Stimulated activated CD4-positive, alpha-beta T cell treated with anti-CD3 and anti-CD28 coated beads, TNF-alpha, amount 100 ng/mL, for 4 hours (primary cell): ENCODE data around the gene ASMTL.
"Not testable (repeated sequence)": the region's sequence is repeated elsewhere in the genome, so short reads cannot be mapped to it uniquely, and the experiment has no call there.

ENCODE experiments used
- DNase-seq, 3 experiments: peaks; one replicate each; pipeline ENCODE4 v3.0.0-alpha.2; 2020; ENCODE audit warnings: low read depth in 3 of 3

Gene ASMTL

GRCh38 chrX:1405769-1406168 lies 46.9 kb downstream of the ASMTL start:
- DNase-seq = not testable (repeated sequence)

- not testable (repeated sequence) for DNase-seq
These were observed 48.8 kb downstream of the ASMTL start for GRCh38 chrX:1403867-1404266.

DNA sequence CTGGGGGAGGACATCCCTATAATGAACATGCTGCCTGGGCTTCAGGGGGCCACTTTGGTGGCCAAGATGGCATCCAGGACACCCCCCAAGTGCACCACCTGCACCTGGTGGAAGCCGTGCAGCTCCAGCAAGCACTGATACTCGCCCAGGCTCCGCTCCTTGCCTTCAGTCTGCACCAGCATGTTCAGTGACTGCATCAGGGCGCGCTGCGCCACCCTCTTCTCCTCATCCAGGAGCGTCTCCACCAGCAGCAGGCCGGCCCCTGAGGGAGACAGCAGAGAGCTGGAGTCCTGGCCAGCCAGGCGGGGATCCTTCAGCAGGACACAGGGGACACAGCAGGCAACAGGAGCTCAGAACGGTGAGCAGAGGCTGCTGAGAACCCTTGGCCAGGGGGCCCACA lies 49.5 kb downstream of the ASMTL start:
- no peak for DNase-seq

GRCh38 chrX:1401611-1402430 lies 50.9 kb downstream of the ASMTL start:
- no peak for DNase-seq

DNA sequence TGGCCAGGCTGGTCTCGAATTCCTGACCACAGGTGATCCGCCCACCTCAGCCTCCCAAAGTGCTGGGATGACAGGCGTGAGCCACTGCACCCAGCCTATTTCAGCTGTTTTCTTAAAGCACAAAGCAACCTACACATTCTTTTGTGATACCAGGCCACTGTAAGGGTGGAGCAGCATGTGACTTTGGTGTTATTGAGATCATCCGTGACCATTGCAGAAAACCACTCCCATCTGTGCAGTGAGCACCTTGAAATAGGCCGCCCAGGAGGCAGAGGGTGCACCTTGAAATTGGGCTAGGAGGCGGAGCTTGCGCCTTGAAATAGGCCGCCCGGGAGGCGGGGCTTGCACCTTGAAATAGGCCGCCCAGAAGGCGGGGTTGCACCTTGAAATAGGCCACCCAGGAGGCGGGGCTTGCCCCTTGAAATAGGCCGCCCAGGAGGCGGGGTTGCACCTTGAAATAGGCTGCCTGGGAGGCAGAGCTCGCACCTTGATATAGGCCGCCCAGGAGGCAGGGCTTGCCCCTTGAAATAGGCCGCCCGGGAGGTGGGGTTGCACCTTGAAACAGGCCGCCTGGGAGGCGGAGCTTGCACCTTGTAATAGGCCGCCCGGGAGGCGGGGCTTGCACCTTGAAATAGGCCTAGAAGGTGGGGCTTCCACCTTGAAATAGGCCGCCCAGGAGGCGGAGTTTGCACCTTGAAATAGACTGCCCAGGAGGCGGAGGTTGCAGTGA lies 51.8 kb downstream of the ASMTL start:
- DNase-seq = no peak

DNA sequence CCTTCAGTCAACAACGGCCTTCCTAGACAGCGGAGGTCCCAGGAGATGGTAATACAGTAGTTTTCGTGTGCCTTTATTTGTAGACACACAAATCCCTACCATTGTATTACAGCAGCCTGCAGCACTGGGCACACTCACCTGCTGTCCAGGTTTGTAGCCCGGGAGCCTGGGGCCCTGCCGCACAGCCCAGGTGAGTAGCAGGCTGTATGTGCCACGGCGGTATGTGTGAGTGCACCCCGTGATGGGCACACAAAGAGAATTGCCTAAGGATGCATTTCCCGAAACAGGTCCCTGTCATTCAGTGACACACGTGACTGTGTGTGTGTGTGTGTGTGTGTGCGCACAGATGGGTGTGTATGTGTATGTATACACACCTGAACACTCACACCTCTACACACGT lies 52.7 kb downstream of the ASMTL start:
- DNase-seq = no peak

- no peak for DNase-seq
These were observed 54.0 kb downstream of the ASMTL start for GRCh38 chrX:1398431-1399340.

- no peak for DNase-seq
These were observed 55.1 kb downstream of the ASMTL start for GRCh38 chrX:1397441-1398270.

DNA sequence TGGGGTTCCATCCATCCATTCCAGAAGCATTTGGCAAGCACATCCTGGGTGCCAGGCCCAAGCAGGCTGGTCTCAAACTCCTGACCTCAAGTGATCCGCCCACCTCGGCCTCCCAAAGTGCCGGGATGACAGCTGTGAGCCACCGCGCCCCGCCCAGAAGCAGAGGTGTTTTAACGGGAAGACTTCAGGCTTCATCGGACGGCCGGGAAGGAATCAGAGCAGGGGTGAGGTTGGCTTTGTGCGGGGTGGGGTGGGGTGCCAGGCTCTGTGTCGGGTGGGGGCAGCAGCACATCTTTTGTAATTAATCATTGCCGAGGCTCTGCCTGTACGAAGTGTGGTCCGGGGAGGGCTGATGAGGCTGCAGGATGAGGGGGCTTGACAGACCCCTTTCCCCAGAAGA lies 55.7 kb downstream of the ASMTL start:
- no peak for DNase-seq

GRCh38 chrX:1395646-1396216 lies 57.0 kb downstream of the ASMTL start:
- DNase-seq = no peak

DNA sequence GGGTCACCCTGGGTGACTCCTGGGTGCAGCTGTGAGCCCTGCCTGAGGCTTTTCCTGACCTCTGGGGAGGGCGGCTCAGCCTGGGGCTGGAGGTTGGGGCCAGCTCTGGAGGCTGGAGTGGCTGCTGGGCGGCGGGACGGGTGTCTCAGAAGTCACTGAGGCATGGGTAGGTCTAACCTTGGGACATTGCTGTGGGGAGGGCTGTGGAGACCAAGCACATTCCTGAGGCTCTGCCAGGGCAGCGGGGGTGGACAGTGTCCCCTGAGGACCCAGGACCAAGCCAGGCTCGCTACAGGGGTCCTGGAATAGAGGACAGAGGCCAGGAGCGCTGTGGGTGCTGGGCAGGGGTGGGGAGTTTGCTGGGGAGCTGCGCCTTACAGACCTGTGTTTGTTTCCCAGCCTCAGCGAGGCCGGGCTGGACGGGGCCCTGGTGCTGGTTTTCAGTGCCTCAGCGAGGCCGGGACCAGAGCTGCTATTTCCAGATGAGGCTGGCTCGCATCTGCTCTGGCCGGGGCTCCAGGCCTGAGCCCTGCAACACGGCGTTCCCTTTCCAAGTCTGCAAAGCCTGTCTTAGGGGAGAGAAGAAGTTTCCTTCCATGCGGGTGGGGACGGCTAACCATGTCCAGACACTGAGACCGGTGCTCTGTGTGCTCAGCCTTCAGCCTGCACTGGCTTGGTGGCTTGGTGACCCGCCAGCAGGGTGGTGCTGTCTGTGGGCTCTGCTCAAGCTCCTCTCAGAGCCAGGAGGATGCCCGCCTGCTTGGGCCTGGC lies 57.8 kb downstream of the ASMTL start:
- no peak for DNase-seq

GRCh38 chrX:1393871-1394615 lies 58.7 kb downstream of the ASMTL start:
- no peak for DNase-seq

GRCh38 chrX:1392376-1393068 lies 60.2 kb downstream of the ASMTL start:
- DNase-seq = no peak

- DNase-seq = peak; percentile 99 to 100 (median 100)
These were observed 60.9 kb downstream of the ASMTL start, which contains the start of gene SLC25A6 for GRCh38 chrX:1391707-1392375. TSS of gene SLC25A6 (minus strand) at chrX:1392113. CDS start at chrX:1392009, 104 bp downstream.

DNA sequence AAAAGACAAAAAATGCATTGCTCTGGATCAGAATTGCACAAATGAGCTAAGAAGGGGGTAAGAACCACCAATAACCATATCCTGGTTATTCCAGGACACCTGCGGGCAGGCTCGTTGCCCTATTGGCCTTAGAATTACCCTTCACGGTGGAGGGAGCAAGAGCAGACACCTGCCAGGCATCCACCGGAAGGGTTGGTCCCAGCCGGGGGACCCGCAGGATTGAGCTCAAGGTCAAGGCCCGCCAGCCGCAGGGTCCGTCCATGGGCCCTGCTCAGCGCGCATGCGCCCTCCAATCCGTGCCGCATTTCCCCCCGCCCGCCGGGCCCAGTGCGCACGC lies 61.4 kb downstream of the ASMTL start:
- DNase-seq = peak in 1 of 3 experiments; percentile 81

- DNase-seq = no peak
These were observed 61.9 kb downstream of the ASMTL start for GRCh38 chrX:1390621-1391369.

- DNase-seq = no peak
These were observed 62.8 kb downstream of the ASMTL start for GRCh38 chrX:1389993-1390285.
